Subcutaneous adipose tissue (tissue), 4 donors: ENCODE data around the gene SMIM38. TPM values are rescaled to one million over a fixed set of nuclear protein-coding genes. Genes with fewer than 3 reads are reported as not detected.

ENCODE experiments used
- total RNA-seq, 4 donors: library from RNA; depleted of rRNA; stranded (reverse); fragments of >200 nt; gene quantifications; one replicate each; pipeline ENCODE4 v1.1.0, GENCODE V29; 2016
- TF ChIP-seq, protein P1 (sequence below): fragments of 450-650 bp; IDR thresholded peaks from one replicate; pipeline ENCODE4 v1.5.1; 2016; ENCODE audit warnings: low read depth, mild to moderate bottlenecking, control low read depth, antibody characterized with exemption, moderate library complexity

Gene SMIM38
- total RNA-seq, 4 donors from 2014 or later, result 0.44 to 1.2 (median 1.1) TPM; not detected in 1

DNA sequence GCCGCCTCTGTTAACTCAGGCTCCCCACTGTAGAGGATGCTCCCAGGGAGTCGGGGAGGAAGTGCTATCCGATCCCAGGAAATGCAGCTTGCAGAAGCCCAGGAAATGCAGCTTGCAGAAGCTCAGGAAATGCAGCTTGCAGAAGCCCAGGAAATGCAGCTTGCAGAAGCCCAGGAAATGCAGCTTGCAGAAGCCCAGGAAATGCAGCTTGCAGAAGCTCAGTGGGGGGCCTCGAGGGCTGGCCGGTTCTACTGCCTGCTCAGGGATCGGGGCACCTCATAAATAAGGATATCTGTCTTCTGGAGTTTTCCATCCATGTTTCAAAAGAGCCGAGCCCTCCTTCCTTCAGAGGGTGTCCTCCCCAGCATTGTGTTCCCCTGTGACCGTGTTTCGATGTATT, 25.1 kb upstream of the SMIM38 start:
- TF ChIP-seq, protein P1, sequence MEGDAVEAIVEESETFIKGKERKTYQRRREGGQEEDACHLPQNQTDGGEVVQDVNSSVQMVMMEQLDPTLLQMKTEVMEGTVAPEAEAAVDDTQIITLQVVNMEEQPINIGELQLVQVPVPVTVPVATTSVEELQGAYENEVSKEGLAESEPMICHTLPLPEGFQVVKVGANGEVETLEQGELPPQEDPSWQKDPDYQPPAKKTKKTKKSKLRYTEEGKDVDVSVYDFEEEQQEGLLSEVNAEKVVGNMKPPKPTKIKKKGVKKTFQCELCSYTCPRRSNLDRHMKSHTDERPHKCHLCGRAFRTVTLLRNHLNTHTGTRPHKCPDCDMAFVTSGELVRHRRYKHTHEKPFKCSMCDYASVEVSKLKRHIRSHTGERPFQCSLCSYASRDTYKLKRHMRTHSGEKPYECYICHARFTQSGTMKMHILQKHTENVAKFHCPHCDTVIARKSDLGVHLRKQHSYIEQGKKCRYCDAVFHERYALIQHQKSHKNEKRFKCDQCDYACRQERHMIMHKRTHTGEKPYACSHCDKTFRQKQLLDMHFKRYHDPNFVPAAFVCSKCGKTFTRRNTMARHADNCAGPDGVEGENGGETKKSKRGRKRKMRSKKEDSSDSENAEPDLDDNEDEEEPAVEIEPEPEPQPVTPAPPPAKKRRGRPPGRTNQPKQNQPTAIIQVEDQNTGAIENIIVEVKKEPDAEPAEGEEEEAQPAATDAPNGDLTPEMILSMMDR, result no peak

DNA sequence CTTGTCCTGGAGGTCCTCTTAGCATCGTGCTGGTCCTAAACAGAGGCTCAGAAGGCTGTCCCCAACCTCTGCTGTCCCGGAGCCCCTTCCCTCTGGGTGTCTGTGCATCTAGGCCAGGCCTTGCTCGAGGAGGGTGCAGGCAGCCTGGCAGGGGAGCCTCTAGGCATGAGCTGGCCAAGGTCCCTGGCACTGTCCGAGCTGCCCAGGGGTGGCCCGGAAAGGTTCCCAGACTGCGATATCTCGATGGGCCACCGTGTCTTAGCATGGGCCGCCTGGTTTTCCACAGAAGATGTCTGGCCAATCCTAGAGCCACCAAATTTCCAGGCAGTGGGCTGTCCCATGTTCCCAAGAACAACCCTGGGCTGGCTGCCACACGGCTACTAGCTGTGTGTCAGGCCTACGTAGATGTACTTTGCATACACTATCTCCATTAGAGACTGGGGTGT, 24.6 kb upstream of the SMIM38 start:
- TF ChIP-seq, protein P1, result no peak

GRCh38 chr11:69131644-69132300, 24.0 kb upstream of the SMIM38 start:
- TF ChIP-seq, protein P1, result no peak

DNA sequence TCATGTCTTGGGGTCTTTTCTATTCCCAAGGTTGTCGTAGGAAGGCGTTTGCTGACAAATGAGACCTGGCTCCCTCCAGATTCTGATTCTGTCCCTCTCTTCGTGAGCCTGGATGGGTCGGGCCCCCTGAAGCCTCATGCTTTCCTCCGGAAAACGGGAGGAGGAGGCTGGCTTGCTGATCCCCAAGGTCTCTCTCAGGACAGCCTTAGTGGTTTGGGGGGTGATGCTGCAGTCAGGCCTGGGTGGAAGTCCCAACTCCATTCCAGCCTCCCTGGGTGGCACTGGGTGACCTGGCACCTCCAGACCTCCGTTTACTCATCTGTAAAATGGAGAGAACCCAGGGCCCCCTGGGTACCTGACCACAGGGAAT, 23.4 kb upstream of the SMIM38 start:
- TF ChIP-seq, protein P1, result no peak

DNA sequence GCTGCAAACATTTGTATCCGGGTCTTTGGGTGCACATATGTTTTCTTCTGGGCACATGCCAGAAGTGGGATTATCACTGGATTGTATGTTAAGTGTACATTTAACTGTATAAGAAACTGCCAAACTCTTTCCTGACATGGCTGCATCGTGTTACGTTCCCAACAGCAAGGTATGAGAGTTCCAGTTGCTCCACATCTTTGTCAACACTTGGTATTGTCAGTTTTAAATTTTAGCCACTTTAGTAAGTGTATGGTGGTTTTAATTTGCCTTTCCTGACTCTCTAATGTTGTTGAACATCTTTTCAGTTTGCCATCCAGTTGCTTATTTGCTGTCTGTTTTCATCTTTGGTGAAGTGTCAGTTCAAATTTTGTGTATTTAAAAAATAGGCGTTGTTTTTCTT, 22.5 kb upstream of the SMIM38 start:
- TF ChIP-seq, protein P1, result no peak

GRCh38 chr11:69134957-69135356, 20.8 kb upstream of the SMIM38 start:
- TF ChIP-seq, protein P1, result no peak

DNA sequence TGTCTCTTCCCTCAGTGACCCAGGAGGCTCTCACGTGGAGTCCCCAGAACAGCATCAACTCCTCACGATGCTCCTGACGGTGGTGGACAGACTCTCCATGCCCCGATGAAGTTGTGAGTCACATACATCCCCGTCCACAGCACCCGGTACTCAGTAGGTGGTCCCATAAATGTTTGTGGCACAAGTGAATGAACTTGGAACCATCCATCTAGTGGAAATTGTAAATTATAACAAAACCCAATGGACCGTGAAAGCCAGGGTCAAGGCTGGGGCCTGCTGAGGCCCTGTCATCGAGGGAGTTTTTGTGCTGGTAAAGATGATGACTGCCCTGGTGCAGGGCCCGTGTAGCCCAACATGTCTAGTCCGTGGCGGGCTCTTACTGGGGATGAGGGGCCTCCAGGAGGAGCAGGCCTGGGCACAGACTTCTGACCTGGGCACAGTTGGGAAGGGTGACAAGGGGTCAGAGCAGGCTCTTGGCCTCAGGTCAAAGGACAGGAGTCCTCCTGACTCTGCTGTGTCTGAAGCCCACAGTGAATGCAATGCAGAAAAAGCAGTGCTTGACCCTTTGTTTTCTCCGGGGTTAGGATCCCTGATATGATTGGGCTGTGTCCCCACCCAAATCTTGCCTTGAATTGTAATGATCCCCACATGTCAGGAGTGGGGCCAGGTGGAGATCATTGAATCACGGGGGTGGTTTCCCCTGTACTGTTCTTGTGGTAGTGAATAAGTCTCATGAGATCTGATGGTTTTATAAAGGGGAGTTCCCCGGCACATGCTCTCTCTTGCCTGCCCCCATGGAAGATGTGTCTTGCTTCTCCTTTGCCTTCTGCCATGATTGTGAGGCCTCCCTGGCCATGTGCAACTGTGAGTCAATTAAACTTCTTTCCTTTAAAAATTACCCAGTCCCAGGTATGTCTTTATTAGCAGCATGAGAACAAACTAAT, 20.0 kb upstream of the SMIM38 start:
- TF ChIP-seq, protein P1, result no peak
